Middle frontal gyrus (tissue), 1 donor: ENCODE measurements around the gene HOXC13.

Source experiments
- DNase-seq: peaks from one replicate; pipeline ENCODE4 v3.0.0-alpha.2; 2015; ENCODE audit warnings: low spot score; ENCODE audit errors: extremely low spot score

Gene HOXC13

DNA sequence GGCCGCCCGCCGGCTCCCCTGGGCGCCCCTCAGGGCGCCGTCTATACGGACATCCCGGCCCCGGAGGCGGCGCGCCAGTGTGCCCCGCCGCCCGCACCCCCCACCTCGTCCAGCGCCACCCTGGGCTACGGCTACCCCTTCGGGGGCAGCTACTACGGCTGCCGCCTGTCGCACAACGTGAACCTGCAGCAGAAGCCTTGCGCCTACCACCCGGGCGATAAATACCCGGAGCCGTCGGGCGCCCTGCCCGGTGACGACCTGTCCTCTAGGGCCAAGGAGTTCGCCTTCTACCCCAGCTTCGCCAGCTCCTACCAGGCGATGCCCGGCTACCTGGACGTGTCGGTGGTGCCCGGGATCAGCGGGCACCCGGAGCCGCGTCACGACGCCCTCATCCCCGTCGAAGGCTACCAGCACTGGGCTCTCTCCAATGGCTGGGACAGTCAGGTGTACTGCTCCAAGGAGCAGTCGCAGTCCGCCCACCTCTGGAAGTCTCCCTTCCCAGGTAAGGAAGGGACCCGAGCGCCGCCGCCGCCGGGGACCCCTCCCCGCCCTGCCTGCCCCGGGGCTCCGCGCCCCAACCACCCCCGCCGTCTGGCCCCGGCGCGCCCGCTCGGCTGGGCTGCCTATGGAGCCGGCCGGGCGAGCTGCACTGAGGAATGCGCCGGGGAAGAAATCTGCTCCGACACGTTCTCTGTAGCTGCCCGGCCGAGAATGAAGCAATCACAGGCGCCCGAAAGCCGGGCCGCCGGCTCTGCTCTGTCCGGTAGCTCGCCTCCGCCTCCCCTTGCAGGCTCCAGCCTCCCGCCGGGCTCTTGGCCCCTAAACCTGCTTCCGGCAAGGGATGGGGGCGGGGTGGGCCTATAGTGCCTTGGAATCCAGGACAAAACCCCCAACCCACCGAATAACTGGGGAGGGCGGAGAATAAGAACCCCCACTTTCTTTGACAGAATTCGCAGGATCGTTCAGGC, 794 bp downstream of the HOXC13 start:
- DNase-seq = no peak

DNA sequence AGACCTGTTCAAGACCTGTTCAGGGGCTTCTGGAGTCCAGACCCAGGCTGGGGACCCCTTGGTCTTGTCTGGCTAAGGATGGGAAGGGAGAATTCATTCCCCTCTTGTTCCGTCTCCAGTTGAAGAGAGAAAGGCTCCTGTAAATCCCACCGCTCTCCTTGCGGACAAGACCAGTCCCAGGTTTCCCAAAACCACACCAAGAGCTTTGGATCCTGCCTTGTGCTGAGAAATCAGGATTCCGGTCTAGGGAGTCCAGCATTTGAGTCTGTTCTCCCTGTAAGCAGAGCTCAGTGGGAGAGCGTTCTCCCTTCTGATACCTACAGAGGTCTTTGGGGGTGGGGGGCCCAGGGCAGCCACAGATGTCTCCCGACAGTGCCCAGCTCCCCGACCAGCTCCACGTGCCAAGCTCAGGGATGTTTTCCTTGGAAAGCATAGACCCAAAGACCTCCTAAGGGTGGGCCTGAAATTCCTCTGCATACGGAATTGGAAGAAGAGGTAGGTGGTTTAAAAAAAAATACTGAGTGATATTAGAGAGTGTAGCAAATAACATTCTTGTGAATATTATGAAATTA, 1.9 kb downstream of the HOXC13 start:
- no peak for DNase-seq

DNA sequence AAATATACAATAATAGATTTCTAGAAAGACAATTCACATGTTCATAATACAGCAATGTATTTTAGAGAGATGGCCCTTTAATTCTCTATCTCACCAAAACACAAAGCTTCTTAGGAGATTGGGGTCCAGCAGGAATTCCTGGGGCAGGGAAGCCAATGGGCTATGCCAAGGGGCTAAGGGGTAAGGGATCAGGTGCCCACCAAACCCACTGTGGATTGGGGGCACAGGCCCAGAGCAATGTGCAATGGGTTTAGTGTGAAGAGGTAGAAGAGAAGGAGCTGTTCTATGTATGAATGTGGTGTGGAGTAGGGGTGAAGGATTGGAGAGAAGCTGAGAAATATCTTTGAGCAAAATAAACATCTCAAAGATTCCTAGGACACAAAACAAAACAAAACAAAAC, 2.6 kb downstream of the HOXC13 start:
- no peak for DNase-seq

DNA sequence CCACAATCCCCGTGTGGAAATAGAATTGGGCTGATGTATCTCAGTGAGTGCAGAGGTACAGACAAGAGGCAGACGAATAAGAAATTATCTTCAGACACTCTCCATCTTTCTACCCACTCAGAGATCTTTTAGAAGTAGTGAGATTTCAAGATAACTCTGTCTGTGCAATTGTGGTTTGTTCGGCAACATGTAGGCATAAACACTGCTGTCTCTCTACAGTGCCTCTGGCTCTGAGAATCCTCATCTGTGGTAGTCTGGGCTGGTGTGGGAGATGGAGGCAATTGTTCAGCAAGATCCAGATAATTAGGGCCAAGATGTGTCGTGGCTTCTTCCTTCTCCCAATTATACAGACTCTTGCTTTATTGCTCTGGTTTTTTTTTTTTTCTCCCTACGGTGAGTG, 3.1 kb downstream of the HOXC13 start:
- no peak for DNase-seq

DNA sequence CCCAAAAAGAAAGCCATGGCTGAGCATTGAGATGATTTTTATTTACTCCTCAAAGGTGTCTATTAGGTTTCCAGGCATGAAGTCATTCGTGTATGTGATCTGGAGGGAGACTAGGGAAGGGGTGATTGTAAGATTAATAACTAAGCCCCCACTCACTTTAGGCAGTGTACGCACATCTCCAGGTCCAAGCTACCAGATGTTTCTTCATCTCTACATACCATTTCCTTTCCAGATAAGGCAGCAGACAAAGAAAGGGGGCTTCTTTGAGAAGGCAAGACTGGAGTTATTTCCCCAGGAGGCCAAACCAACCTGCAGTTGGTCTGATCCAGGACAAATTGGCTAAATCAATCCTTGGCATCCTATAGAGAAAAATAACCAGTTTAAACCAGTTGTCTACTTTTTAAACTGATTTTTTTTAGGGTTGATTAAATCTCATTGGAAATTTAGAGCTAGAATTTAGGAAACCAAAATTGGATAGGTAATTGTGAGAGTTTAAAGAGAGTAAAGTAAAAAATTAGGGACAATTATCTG, 3.9 kb downstream of the HOXC13 start:
- no peak for DNase-seq

DNA sequence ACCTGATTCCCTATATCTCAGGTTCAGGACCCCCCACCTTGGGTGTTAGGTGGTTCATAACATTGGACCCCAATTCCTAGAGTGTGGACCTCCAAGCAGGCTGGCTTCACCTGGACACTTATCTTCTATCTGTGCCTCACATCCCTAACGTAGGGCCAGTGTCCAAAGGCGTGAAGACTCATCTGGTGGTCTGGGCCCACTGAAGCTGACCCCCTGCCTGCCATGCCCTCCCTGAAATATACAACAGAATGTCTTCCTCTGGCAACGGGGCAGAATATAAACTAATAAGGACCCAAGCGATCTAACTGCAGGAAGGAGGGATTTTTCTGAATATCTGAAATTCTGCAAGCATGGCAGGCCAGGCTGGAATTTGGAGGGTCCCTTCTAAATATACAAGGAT, 5.6 kb downstream of the HOXC13 start:
- no peak for DNase-seq

GRCh38 chr12:53944907-53945847, 6.5 kb downstream of the HOXC13 start:
- DNase-seq = no peak

- no peak for DNase-seq
Observed at GRCh38 chr12:53947743-53948142, 9.1 kb downstream of the HOXC13 start.

- DNase-seq = no peak
Observed at GRCh38 chr12:53948650-53949593, 10.3 kb downstream of the HOXC13 start.

- DNase-seq = no peak
Observed at GRCh38 chr12:53949631-53950436, 11.2 kb downstream of the HOXC13 start.

DNA sequence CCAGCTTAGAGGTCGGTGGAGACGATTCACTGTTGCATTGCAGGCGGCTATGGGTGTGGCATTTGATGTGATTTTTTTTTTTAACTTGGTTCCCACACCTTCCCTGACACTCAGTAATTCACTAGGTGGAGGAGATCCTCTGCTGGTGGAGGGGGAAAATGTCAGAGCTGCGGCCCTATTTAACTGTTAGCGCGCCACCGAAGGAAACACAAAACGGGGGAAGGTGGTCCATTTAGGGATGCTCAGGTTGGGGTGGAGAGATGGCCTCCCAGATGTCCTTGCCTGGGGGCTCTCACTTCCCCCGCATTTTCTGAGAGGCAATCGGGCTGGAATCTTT, 11.8 kb downstream of the HOXC13 start:
- DNase-seq = no peak

GRCh38 chr12:53950789-53951576, 12.4 kb downstream of the HOXC13 start:
- DNase-seq = no peak

DNA sequence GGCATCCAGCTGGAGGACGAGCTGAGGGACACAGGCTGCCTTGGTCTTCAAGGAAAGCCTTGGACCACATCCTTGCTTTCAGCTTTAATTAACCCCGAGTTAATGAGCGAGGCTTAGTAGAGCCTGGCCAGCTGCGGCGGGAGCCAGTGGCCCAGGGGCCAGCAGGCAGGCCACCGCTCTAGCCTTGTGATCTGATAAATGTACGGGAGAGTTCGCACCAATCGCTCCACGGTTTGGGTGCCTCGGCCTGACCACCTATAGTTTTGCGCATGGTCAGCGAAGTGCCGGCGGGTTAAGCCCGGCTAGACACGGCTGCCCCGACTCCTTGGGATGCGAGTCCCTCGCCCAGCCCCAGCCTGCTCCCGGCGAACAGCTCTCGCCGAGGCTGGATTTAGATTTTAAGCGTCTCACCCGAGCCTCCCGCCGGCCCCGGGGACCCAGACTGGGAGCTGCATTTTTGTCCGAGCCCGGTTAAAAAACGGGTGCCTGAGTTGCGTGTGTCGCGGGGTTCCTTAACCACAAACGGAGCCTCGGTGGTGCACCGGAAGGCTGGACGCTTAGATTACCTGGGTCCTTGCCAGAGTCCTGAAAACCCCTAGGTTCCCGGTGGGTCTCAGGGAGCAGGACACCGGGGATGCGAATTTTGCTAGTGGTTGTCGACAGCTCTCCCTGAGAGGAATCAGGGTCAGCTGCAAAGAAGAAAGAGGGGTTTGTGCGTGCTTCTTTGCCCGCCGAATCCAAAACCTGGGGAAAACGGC, 13.1 kb downstream of the HOXC13 start:
- DNase-seq = no peak

DNA sequence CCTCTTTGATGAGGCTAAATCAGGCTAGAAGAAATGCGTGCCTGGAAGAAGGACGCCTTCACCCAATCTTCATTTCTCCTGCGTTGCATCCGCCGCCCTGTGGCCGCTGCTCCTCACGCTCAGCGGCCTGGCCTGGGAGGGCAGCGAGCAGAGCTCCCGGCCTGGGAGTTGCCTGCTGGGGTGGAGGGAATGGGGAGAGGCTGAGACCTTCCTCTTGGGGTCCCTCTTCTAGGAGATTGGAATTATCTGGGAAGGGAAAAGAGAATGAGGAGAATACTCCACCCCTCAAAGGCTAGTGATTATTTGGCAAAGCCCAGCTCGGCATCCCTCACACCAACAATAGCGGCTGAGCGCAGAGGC, 13.7 kb downstream of the HOXC13 start:
- no peak for DNase-seq

DNA sequence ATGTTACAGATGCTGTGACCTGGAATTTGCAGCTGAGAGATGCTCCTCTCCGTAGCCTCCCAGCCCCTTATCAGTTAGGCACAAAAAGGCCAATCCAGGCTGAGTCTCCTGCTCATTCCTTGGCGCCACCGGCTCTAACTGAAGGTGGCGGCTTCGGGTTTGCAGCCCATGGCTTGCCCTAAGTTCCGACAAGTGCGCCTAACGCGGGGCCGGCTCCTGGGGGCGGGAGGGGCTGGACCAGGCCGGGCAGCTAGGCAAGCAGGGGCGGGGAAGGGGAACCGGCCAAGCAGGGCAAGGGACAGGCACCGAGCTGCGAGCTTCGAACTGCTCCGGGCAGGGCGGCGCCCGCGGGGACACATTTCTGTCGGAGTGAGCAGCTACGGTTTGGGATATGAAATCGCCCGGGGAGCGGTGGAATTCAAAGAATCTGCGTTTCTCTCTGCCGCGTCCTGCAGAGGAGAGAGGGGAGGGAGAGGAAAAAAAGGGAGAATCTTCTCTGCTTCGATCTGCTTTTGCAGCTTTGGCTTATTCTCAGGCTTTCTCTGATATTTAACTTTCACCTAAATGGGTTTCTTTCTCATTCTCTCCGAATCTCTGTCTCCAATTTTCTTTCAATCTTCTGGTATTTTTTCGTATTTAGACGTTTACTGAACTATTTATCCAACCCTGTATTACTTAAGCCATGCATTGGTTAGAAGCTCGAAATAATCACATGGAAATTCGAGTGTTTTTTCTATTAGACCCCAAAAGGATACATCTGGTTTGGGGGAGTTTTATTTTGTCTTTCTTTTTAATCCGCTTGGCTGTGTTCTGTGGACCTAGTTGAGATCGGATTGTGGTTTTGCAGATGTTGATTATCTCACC, 14.5 kb downstream of the HOXC13 start:
- DNase-seq = no peak

DNA sequence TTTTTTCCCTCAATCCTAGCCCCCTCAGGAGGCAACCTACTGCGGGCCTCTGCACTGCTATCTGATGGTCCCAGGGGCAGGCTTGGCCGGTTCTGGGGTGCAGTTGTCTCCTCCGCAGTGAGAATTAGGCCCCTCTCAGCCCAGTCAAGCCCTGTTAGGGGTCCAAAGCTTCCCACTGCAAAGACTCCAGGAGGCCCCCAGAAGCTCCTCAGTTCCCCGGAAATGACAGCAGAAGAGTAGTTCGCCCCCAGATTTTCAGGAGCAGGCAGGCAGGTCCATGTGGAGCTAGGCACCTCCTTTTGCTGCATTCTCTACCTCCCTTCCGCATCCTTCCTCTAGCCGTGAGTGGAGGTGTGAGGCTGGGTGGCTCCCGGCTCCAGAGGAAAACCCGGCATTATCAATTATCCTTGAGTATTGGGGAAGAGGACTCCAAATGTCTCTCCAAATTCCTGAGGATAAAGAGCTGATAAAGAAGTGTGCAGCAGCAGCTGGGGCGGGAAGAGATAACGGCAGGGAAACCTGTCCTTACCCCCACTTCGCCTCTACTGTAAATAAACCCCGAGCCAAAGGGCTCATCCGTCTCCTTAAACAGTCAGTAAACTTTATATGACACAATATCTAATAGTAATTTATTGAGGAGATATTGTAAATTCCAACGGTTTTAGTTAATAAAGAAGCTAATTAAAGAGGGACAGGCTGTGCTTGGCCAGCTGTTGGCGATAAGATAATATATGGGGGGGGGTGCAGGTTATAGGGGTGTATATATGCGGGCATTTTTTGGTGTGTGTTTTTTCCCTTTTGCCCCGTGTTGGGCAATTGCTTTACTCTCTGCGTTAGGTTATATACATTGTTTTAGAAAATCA, 15.4 kb downstream of the HOXC13 start:
- no peak for DNase-seq
